Left lung (tissue), 10 donors: ENCODE measurements around the gene RPUSD4. TPM values are rescaled to one million over a fixed set of nuclear protein-coding genes. Genes with fewer than 3 reads are reported as not detected.

ENCODE experiments used
- ATAC-seq: fragments of 200-7000 bp; cut with Tn5 transposase; one replicate; pipeline ENCODE4 v1.9.1; 2020; ENCODE audit warnings: moderate library complexity
- DNase-seq, 4 donors: peaks; one replicate each; pipeline ENCODE4 v3.0.0-alpha.2; 2013 to 2020
- H3K27ac ChIP-seq, 2 donors: fragments of 200-600 bp; sonication (generic) in 1 of 2; one replicate each; pipeline versions ENCODE4 v1.5.0 to v1.8.0; 2020 to 2021
- H3K27me3 ChIP-seq, 2 donors: fragments of 200-600 bp; sonication (generic) in 1 of 2; one replicate each; pipeline versions ENCODE4 v1.5.0 to v1.8.0; 2020 to 2021
- H3K36me3 ChIP-seq, 2 donors: fragments of 200-600 bp; sonication (generic) in 1 of 2; one replicate each; pipeline versions ENCODE4 v1.5.0 to v1.8.0; 2020 to 2021
- H3K4me1 ChIP-seq, 2 donors: fragments of 200-600 bp; one replicate each; pipeline ENCODE4 v1.8.0; 2021
- H3K4me3 ChIP-seq, 2 donors: fragments of 200-600 bp; sonication (generic) in 1 of 2; one replicate each; pipeline versions ENCODE4 v1.5.0 to v1.8.0; 2020 to 2021; ENCODE audit warnings: mild to moderate bottlenecking in 1 of 2
- H3K9me3 ChIP-seq, 2 donors: fragments of 200-600 bp; sonication (generic) in 1 of 2; one replicate each; pipeline versions ENCODE4 v1.5.0 to v1.8.0; 2020 to 2021
- intact Hi-C, 2 donors: fragments of 100-400 bp; cut with DNase I; formaldehyde crosslinking; loops; one replicate each; pipeline versions ENCODE4 v1.11.2 to v1.14.2; 2022
- polyA plus RNA-seq, 6 donors: library from polyadenylated mRNA; unstranded; fragments of 120-200 nt; gene quantifications; one replicate each; pipeline ENCODE4 v1.2.1, GENCODE V29; 2013; ENCODE audit not compliant: insufficient read length in 6 of 6
- total RNA-seq, 2 donors: library from RNA; stranded (reverse); fragmentation: NEBNext Ultra II Directional; extraction: Animal tissue kit (Norgen Biotek cat#: 25700); gene quantifications; one replicate each; pipeline ENCODE4 v1.2.1, GENCODE V29; 2021
- TF ChIP-seq, protein P1 (sequence below), 2 donors: fragments of 200-600 bp; sonication (generic) in 1 of 2; IDR thresholded peaks; one replicate each; pipeline versions ENCODE4 v1.5.0 to v1.8.0; 2021; ENCODE audit warnings: antibody characterized with exemption in 2 of 2
- donor health status: DM: no; HTN: yes; CAD: no.
- donor health status: DM: no; HTN: no; CAD: no.

The RPUSD4 gene
- total and polyA plus RNA-seq, 8 donors: 13.2 to 45.8 (median 41.8) TPM

DNA sequence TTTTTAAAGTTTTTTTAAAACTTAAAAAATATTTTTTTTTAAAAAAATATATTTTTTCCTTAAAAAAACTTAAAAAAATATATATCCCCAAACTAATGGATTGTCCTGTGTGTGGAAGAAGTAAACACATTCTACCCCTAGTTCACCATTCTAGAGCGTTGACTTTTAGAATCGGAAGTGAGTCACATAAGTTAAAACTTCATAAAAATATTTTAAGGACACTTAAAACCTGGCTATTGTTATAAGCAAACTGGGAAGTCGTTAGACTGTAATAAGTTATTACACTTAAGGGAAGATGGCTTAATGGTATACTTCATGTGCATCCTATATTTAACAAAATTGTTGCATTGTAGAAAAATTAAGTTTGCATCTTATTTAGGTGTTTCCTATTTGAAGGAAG is 21.2 kb upstream of the RPUSD4 start:
- Histone ChIP-seq H3K36me3 (peaks cover 0 to 29% of the 10 kb centered on the region in 2 donors), H3K27me3 (no peaks in the 10 kb centered on the region), H3K9me3 (no peaks in the 10 kb centered on the region), H3K4me1 (peaks cover 0 to 7% of the 10 kb centered on the region in 2 donors), H3K27ac (no peak overlapping the region), H3K4me3 (no peak overlapping the region)
- no peak for ATAC-seq
- intact Hi-C loops: no loop called here
- DNase-seq: no peak
- TF ChIP-seq, protein P1, sequence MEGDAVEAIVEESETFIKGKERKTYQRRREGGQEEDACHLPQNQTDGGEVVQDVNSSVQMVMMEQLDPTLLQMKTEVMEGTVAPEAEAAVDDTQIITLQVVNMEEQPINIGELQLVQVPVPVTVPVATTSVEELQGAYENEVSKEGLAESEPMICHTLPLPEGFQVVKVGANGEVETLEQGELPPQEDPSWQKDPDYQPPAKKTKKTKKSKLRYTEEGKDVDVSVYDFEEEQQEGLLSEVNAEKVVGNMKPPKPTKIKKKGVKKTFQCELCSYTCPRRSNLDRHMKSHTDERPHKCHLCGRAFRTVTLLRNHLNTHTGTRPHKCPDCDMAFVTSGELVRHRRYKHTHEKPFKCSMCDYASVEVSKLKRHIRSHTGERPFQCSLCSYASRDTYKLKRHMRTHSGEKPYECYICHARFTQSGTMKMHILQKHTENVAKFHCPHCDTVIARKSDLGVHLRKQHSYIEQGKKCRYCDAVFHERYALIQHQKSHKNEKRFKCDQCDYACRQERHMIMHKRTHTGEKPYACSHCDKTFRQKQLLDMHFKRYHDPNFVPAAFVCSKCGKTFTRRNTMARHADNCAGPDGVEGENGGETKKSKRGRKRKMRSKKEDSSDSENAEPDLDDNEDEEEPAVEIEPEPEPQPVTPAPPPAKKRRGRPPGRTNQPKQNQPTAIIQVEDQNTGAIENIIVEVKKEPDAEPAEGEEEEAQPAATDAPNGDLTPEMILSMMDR (IDR thresholded peaks at IDR 0.05): no peak

DNA sequence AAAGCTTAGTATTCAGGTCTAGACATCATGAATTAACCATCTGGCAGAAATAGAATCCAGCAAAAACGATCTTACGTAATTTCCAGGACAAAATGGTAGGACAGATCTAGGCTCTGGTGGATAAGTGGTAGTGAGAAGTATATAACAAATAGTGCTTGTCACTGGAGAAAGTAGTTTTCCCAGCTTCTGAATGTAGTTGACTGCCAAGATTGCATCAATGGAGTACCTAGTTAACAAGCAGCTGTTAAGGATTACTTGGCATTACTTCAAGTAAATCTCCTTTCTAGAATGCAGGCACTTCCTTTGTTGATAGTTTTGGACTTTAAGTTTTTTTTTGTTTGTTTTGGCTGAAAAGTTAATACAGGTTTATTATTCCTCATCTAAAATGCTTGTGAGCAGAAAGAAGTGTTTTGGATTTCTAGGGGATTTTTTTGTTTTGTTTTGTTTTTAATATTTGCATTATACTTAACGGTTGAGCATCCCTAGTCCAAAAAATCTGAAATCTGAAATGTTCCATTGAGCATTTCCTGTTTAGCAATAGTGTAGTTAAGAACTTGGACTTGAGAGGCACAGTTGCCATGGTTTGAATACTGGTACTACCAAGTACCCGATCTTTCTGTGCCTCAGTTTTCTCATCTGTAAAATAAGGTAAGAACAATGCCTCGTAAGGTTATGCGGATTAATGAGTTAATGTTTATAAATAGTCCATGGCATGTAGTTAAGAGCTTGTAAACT is 20.4 kb upstream of the RPUSD4 start:
- Histone ChIP-seq H3K27me3 (no peaks in the 10 kb centered on the region), H3K9me3 (no peaks in the 10 kb centered on the region), H3K27ac (peak overlapping the region in 1 of 2 donors; percentile 8), H3K4me3 (no peak overlapping the region), H3K36me3 (peaks cover 0 to 29% of the 10 kb centered on the region in 2 donors), H3K4me1 (peaks cover 0 to 7% of the 10 kb centered on the region in 2 donors)
- peak; percentile 92 for ATAC-seq
- TF ChIP-seq, protein P1 (IDR thresholded peaks at IDR 0.05): no peak
- intact Hi-C loops: no loop called here
- peak in 2 of 4 donors; percentile 31 to 58 for DNase-seq

DNA sequence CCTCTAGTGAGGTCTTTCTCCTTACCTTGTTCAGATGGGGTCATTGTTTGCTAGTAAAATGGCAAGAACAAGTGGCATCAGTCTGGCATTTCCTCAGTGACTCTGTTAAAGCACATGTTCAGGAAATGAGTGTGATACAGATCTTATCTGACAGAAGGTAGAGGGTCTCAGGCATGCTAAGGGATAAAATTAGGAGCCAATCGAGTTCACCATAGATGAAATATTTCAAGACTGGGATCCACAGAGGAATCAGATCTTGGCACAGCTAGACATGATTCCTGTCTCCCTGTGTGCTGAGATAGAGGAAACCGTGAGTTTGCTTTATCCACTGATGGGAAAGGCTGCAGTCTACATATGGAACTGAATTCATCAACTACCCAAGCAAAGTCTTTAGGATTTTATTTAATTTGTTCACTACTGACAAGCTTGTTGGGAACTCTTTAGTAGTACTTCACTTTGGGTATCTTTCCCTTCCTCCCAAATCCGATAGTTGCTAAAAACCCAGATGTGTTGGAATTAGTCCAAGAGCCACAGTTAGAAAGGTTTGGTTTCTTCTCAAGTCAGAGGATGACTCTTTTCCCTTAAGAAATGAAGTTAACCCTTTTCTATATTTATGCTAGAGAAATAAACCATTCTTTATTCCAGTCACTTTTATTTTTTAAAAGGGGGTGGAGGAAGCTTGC is 18.5 kb upstream of the RPUSD4 start:
- H3K9me3 ChIP-seq: no peaks in the 10 kb centered on the region
- H3K27ac ChIP-seq: no peak overlapping the region
- TF ChIP-seq, protein P1 (IDR thresholded peaks at IDR 0.05): no peak
- peaks cover 0 to 16% of the 10 kb centered on the region in 2 donors for H3K36me3 ChIP-seq
- peaks cover 0 to 7% of the 10 kb centered on the region in 2 donors for H3K4me1 ChIP-seq
- no peaks in the 10 kb centered on the region for H3K27me3 ChIP-seq
- H3K4me3 ChIP-seq: no peak overlapping the region
- ATAC-seq (no peak), DNase-seq (no peak)
- intact Hi-C loops: no loop called here

DNA sequence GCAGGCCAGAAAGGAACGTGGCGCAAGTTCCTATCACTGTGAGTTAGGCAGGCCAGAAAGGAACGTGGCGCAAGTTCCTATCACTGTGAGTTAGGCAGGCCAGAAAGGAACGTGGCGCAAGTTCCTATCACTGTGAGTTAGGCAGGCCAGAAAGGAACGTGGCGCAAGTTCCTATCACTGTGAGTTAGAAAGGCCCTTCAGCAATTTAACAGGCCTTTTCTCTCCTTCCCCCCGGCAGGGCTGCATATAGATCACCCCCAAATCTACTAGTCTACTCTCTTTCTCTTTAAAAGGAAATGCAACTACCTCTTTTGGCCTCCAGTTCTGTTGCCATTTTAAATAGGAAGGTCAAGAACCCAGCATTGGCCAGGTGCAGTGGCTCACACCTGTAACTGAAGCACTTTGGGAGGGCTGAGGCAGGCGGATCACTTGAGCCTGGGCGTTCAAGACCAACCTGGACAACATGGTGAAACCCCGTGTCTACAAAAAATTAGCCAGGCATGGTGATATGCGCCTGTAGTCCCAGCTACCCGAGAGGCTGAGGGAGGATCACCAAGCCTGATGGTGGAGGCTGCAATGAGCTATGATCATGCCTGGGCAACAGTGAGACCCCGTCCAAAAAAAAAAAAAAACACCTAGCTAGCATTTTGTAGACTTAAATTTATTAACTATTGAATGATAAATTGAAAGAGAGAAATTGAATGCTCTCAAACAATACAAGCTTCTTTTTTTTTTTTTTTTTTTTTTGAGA is 15.1 kb upstream of the RPUSD4 start:
- intact Hi-C loops: no loop called here
- no peak for DNase-seq

More for the DNA sequence above, 15.1 kb upstream of the RPUSD4 start:
- Histone ChIP-seq H3K4me1 (no peaks in the 10 kb centered on the region), H3K27ac (peak overlapping the region in 1 of 2 donors; percentile 52), H3K4me3 (no peak overlapping the region), H3K9me3 (no peaks in the 10 kb centered on the region), H3K36me3 (peaks cover 0 to 16% of the 10 kb centered on the region in 2 donors), H3K27me3 (no peaks in the 10 kb centered on the region)
- ATAC-seq: no peak
- TF ChIP-seq, protein P1 (IDR thresholded peaks at IDR 0.05): no peak
